ENCODE measurements around the gene ARIH2. TPM values are rescaled to one million over a fixed set of nuclear protein-coding genes. Genes with fewer than 3 reads are reported as not detected.

Gene ARIH2
- total RNA-seq, 1 experiment from 2014 or later: 76.1 TPM

DNA sequence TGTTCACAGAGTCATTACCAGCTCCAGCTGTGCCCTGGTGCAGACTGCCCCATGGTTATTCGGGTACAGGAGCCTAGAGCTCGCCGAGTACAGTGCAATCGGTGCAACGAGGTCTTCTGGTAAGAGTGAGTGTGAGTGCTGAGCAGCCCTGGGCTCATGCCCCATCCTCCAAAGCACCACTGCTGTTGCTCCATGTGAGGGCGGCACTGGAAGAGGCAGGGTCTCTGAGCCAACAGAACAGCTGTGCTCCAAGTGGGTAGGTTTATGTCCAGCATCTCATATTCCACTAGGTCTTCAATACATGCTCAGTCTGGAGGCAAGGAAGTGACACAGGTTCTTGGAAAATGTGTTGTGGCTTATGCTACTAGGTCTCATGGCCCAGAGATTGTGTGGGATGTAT is 51.9 kb downstream of the ARIH2 start:
- no peak for DNase-seq (ENCODE audit: low spot score)

DNA sequence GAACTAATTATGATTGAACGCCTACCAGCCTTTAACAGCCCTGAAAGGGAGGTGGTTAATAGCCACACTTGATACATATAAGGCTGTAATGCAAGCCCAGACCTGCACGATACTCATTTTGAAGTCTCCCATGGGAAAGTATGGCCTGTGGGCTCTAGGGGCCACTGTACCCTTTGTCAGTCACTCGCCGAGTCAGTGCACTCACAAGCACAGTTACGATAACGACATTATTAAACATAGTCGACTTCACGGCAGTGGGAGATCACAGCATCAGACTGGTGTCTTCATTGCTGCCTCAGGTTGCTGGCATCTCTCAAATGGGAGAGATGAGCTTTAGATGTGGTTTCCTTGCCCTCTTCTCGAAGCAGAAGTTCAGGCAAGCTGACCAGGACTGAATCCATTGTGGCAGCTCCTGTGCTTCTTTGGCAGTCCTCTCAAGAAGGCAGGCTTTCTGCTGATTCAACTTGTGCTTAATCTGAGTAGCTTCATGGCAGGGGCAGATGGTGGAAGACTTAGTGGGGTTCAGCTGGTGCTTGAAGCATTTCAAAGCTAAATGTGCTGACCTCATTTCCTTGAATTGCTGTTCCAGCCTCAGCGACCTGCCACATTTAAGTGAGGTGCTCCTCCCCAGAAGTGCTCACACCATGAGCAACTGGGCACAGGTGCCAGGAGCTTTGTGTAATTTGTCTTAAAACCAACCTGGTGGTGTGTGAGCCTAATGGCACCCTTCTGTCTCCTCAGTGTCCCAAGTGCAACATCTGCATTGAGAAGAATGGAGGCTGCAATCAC is 55.6 kb downstream of the ARIH2 start:
- no peak for DNase-seq (ENCODE audit: low spot score)

DNA sequence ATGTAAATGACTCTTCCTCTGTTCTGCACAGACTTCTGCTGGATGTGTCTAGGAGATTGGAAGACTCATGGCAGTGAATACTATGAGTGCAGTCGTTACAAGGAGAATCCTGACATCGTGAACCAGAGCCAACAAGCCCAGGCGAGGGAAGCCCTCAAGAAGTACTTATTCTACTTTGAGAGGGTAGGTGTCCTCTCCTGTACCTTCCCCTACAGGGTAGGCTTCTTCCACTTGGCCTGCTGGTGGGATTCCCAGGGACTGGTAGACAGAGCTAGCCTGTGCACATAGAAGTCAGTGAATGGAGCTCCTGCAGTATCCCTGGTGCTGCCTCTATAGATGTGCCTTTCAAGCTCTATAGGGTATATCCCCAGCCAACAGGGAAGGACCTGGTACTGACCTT is 60.8 kb downstream of the ARIH2 start:
- DNase-seq (ENCODE audit: low spot score): no peak

DNA sequence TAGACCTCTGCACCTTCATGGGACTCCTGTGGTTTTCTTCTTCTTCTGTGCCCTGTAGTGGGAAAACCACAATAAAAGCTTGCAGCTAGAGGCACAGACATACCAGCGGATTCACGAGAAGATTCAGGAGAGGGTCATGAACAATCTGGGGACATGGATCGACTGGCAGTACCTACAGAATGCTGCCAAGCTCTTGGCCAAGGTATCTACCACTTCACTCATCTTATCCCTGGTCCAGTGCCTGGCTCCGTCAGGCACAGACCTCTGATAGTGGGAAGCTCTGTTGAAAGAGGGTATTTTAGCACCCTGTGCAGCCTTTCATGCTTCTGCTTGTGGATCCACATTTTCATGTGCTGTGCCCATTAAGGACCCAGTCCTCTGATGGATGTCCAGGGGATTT is 61.7 kb downstream of the ARIH2 start:
- DNase-seq (ENCODE audit: low spot score): no peak

DNA sequence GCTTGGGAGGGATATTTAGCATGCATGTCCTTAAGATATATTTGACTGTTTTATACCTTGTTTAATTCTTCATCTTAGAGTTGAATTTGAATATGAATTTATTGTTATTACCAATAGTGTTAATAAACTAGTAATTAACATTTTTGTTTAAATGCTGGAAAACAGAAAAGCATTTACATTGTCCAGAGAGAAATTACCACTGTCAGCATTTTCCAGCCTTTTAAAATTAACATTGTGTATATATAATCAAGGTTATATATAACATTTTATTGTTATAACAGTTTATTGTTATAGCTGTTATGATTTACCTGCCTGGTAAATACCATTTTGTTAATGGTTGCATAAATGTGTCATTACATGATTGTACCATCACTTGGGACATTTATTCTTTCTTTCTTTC is 63.4 kb downstream of the ARIH2 start:
- DNase-seq (ENCODE audit: low spot score): no peak

DNA sequence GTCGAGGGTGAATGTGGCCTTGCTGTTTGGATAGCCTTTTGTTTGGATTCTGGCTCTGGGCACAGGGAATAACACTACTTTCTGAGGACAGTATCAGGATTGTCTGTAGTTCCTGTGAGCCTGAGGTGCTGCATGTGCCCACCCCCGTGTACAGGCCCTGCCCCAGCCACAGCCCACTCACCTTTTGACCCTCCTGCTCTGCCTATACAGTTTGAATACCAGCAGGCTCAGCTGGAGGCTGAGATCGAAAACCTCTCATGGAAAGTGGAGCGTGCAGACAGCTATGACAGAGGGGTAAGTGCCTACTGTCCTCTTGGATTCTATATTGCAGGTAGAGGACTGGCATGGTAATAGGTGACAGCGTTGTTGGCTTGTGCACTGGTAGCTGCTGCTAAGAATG is 64.0 kb downstream of the ARIH2 start:
- no peak for DNase-seq (ENCODE audit: low spot score)

DNA sequence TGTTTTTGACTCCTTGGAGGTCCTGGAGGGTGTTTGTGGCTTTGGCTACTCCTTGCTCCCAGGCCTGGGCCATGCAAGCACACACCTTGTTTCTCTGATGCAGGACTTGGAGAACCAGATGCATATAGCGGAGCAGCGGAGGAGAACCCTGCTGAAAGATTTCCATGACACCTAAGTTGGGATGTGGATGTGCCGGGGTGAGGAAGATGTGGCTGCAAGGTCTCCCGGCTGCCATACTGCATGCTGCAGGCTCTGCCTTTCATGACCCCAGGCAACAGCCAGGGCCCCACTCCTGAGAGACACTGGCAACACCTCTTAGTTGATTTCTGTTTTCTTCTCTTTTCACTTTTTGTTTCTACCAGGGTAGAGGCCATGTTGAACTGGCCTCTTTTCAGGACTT is 64.5 kb downstream of the ARIH2 start:
- no peak for DNase-seq (ENCODE audit: low spot score)

DNA sequence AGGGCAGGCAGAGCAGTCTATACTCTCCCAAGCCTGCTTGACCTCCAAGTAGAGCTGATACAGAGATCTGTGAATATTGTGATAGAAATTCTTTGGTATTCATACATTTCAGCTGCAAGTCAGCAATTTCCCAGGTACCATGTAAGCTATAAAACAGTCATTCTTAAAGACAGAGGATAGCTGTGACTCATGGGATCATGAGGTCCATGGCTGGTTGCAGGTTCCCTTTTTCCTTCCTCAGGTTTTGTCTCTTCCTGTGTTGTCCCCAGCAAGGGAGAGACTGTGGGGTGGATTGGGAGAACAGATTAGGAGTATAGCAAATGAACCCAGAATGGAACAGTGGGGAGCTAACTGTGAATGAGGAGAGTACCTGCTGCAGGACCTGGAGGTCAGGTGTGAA is 66.0 kb downstream of the ARIH2 start:
- DNase-seq (ENCODE audit: low spot score): no peak

DNA sequence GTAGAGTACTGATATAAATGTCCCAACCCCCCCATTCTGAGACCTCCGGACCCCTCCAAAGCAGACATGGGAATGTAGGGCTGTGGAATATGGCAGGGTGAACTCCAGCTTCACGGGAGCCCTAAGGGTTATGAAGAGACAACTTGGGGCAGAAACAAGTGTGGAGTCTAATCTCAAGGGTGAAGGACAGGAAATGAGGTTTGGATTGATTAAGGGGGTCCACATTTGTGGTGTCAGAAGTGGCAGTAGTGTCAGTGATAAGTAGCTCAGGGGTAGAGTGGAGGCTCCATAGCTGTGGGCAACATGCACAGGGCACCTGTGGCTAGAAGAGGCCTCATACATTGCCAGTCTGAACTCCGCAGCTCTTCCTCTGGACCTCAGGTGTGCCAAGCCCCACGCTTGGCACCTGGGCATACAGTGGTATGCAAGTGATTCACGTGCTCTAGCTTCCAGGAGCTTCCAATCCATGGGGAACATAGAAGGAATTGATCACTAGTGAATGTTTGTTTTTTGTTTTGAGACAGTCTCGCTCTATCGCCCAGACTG is 67.3 kb downstream of the ARIH2 start:
- DNase-seq (ENCODE audit: low spot score): no peak

DNA sequence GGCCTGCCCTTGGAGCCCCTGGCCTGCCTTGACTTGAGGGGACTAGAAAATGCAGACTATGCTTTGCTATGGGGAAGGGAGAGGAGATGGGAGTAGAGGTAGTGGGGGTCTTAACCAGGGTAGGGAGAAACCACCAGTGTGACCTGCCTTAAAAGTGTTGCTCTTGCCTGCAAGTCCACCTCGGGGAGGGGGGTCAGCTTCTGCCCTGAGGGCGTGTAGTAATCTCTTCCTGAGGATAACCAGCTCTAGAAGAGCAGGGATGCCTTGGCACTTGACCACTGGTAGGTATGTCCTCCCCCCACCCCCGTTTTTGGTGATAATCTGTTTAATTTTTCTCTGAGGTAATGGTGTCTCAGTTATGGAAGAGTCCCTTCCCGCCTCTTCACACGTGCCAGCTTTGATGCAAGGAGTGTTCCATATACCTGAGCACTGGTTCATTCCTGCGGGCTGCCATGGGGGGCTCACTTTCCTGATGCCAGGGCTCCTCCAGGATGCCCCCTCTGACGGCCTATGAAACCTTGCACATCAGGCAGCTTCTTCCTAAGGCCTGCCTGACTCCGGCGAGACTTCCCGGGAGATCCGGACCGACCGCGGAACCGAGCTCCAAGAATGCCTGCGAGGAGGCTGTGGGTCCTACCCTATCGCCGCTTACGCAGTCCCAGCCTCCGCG is 70.6 kb downstream of the ARIH2 start:
- peak; percentile 22 for DNase-seq (ENCODE audit: low spot score)

DNA sequence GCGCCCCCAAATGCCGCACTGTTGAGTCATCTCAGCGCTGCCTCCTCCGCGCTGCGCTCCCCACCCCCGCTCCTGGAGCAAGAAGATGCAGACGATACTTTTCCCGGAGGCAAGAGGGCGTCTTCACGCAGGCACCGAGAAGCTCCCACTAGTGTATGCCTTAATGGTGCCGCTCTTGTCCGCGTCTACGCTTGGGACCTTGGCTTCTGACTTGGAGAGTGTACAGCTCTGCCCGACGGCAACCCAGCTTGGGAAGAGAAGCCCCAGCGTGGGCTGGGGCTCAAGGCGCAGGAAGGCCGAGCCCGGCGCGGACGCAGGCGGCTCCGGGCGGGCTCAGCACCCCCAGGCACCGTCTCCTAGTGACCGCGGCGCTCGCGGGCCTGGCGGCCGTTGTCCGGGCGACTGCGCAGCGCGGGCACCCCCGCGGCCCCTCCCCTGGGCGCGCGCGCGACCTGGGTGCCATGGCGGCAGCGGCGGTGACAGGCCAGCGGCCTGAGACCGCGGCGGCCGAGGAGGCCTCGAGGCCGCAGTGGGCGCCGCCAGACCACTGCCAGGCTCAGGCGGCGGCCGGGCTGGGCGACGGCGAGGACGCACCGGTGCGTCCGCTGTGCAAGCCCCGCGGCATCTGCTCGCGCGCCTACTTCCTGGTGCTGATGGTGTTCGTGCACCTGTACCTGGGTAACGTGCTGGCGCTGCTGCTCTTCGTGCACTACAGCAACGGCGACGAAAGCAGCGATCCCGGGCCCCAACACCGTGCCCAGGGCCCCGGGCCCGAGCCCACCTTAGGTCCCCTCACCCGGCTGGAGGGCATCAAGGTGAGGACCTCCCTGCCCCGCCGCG is 71.4 kb downstream of the ARIH2 start, which contains the start of gene P4HTM:
TSS of gene P4HTM (plus strand) at position 446 of the 840 bp plus-strand sequence. CDS start at position 462, 16 bp downstream.
- DNase-seq (ENCODE audit: low spot score): peak; percentile 80

DNA sequence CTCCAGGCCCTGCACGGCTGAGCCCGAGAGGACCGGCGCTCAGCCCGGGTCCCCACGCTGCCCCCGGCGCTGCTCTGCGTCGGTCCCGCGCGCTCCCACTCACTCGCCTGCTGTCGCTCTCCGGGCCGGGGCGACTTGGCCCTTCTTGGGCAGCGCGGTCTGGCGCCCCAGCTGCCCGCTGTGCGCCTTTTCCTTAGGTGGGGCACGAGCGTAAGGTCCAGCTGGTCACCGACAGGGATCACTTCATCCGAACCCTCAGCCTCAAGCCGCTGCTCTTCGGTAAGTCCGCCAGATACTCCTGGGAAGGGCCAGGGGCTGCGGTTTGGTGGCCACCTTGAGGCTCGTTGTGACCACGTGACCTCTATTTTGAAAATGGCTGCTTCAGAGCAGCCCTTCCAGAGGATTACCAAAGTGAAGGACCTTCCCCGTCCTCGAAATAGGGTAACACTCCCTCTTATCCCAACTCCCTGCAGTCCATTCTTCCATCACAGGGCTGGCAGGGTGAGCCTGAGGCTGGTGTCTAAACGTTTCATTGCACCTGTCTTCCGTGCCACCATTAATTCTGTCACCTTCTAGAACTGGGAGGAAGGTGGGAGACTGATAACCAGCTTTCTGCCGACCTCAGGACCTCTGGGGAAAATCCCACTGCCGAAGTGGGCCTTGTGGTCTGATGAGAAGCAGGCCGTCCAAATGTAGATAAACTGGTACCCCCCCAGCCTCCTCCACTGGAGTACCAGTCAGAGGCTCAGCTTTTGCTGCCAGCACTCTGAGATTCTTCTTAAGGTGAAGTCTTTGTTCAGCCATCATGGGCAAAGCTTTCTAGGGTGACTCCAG is 72.2 kb downstream of the ARIH2 start:
- DNase-seq (ENCODE audit: low spot score): no peak

DNA sequence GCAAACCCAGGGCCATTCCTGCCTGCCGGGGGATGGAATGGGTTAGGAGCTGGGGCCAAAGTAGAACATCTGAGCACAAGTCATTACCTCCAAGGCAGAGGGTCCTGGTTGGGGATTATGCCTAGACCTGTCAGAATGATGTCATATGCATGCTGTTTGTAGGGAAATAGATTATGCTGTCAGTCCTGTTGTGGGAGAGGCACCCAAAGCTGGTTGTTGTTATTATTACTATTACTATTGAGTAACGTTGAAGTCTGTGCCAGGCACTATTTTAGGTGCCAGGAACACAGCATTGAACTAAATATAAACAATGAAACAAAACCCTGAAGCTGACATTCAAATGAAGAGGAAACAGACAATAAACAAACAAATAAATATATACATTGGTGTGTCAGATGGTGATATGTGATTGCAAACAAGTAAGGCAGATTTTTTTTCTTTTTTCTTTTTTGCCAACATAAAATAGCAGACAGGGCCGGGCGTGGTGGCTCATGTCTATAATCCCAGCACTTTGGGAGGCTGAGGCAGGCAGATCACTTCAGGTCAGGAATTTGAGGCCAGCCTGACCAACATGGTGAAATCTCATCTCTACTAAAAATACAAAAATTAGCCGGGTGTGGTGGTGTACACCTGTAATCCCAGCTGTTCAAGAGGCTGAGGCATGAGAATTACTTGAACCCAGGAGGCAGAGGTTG is 73.4 kb downstream of the ARIH2 start:
- no peak for DNase-seq (ENCODE audit: low spot score)

DNA sequence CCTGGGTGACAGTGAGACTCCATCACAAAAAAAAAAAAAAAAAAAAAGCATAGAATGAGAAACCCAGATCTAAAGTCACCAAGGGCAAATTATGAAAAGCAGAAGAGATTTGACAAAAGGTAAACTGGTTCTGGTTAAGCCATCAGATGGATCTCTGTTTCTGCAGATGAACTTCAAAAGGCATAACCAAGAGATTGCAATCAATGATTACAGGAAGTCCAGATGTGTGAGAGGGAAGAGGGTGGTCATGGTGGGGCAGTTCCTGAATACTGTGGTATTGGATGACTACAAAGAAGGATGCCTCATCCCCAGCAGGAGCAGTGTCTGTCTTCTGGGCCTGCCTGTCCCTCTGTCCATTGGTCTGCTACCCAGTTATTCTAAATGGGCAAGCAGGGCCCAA is 75.2 kb downstream of the ARIH2 start:
- DNase-seq (ENCODE audit: low spot score): no peak

DNA sequence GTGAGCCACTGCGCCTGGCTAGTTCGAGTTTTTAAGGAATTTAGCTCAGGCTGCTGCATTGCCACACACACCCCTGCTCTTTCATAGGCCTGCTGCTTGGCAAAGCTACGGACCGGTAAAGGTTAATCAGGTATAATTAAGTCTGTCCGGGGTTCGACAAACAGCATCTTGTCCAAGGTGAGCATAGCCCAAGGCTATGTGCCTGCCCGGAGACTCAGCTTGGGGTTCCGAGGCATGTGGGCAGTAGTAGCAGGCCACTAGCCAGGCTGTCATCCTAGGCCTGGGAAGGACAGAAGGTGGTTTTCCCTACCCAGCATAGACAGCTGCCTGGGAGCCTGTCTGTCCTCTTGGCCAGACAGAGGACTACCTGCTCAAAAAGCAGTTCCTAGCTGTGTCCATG is 78.0 kb downstream of the ARIH2 start:
- DNase-seq (ENCODE audit: low spot score): no peak

DNA sequence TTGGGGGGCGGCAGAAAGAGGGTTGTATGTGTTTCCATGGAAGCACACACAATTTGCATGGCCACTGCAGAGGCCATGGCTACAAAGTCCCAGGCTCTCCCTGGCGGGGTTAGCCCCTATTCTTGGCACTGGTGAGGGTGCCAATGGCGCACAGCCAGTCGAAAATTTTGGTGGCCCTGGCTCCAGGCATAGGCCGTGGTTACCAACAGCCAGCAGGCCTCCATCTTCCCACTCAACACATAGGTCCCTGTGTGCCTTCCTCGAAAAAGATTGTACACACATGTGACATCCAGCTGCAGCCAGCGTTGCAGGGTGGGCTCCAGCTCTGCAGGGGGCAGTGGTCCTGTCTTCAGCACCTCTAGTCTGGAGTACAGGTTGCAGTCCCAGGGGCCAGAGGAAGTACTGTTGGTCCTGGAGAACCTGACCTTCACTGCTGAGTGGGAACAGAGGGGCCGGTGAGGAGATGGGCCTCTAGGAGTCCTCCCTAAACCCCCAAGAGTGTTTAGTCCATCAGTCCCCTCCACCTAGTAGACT is 78.5 kb downstream of the ARIH2 start:
- DNase-seq (ENCODE audit: low spot score): no peak

DNA sequence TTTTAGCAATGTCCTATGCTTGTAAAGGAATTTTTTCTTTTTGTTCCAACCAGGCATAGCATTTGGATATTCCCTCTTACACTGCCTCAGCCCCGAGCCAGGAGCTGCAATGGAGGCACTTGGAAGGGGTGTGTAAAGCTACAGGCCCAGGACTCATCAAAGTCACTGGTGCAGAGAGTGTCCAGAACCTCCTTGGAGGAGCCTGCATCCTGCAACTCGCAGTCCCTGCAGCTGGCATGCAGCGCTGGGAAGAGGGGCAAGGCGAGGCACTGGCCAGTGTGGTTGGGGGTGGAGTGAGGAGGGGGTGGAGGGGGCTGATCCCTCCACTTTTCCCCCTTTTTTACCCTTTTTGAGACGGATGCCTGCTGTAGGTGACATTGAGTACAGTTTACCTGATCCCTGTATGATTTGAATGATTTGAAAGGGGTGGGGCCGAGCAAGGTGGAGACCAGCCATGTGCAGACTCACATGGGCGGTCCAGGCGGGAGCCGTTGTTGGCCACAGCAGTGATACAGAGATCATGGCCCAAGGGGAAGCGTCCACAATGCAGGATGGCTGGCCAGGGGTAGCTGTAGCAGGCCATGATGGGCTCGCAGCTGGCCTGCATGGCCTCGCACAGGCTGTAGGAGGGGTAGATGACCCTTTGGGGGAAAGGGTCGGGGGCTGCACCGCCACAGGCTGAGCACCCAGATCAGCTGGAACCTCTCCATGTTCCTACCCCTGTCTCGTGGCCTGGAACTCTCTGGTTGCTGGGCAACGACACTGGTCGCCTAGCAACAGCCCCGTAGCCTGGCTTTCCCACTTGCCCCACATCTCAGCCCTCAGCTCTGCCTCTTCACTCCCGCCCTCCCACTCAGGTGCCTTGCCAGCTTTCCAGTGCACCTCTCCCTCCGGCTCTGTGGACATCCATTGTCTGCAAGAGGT is 79.3 kb downstream of the ARIH2 start:
- no peak for DNase-seq (ENCODE audit: low spot score)

DNA sequence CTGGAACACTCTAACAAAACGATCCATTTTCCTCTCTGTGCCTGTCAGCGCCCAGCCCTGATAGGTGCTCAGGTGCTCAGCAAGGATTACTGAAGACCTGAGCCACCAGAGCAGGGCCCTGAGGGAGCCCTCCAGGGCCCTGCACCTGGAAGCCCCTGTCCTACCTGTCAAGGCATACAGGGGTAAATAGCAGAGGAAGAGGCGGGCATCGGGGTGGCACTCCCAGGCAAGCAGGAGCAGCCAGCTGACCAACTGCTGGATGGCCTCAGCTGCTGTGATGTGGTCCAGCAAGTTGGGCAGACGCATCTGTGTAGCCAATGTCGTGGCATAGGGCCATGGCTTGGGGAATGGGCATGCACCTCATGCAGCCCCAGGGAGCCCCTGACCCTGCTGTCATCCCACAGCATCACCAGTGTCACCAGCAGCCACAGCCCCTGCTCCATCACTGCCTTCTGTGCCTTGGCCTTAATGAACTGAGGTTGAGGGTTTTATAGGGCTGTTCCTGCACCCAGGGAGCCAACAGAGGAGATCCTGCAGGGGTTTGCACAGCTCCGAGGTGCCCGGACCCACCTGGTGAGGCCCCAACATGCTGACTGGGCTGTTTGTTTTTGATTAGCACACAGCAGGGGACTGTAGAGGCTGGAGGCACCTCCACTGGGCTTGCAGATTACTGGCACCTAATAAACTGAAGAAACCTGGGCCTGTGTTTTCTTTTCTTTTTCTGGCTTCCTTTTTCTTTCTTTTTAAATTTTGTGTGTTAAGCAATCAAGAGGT is 80.6 kb downstream of the ARIH2 start:
- DNase-seq (ENCODE audit: low spot score): no peak

DNA sequence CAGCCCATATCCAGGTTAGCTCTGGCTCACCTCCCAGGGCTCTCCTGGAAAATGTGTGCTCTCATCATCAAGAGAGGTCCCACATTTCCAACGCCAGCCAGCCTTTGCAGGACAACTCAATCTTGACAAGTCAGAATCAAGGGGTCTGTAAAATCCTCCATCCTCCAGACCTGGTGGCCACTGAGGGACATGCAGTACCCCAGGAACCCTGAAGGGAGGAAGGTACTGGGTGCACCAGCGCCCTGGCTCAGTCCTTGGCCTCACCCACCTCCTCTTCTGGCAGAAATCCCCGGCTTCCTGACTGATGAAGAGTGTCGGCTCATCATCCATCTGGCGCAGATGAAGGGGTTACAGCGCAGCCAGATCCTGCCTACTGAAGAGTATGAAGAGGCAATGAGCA is 82.5 kb downstream of the ARIH2 start:
- no peak for DNase-seq (ENCODE audit: low spot score)
